H1 (cell line): ENCODE results near the gene ALK. TPM values are rescaled to one million over a fixed set of nuclear protein-coding genes. Genes with fewer than 3 reads are reported as not detected.

Source experiments
- CTCF ChIA-PET: fragments of 300-600 bp; sonication (Branson Sonifier 250); formaldehyde crosslinking; loops from one replicate; lab custom pipeline; 2021; ENCODE audit not compliant: partially characterized antibody; lab: Charles Lee
- POLR2A ChIA-PET: fragments of 300-600 bp; sonication (Branson Sonifier 250); formaldehyde crosslinking; loops from one replicate; lab custom pipeline; 2021; ENCODE audit warnings: inconsistent platforms; ENCODE audit not compliant: partially characterized antibody; lab: Charles Lee
- DNase-seq, 2 experiments: peaks; one replicate each; pipeline versions ENCODE4 v3.0.0 to v3.0.0-alpha.2; 2010 to 2022; ENCODE audit warnings: low spot score in 2 of 2, low read depth in 1 of 2, mixed read lengths in 1 of 2
- FAIRE-seq: peaks from 2 replicates; lab custom pipeline; 2011; peaks lifted over from hg19 to GRCh38; lab: Jason Lieb, UNC
- H2AFZ ChIP-seq: 2 replicates; pipeline ENCODE4 v1.8.1; 2012; ENCODE audit warnings: low read length, inconsistent platforms
- H2AK5ac ChIP-seq: 2 replicates; pipeline ENCODE4 v1.6.1; 2013; ENCODE audit warnings: low read depth, low read length
- H2BK120ac ChIP-seq: replicated peaks from 2 replicates; pipeline ENCODE3; 2013; ENCODE audit warnings: low read depth, low read length, inconsistent platforms
- H2BK12ac ChIP-seq: 2 replicates; pipeline ENCODE4 v1.6.1; 2013; ENCODE audit warnings: low read depth, low read length
- H2BK15ac ChIP-seq: 2 replicates; pipeline ENCODE4 v1.6.1; 2013; ENCODE audit warnings: low read length
- H2BK20ac ChIP-seq: 2 replicates; pipeline ENCODE4 v1.6.1; 2013; ENCODE audit warnings: low read length
- H2BK5ac ChIP-seq: 2 replicates; pipeline ENCODE4 v1.6.1; 2013; ENCODE audit warnings: low read depth, low read length
- H3K14ac ChIP-seq: 2 replicates; pipeline ENCODE4 v1.6.1; 2013; ENCODE audit warnings: inconsistent platforms; ENCODE audit not compliant: insufficient read length
- H3K18ac ChIP-seq: 2 replicates; pipeline ENCODE4 v1.6.1; 2013; ENCODE audit warnings: low read length; ENCODE audit errors: extremely low read depth
- H3K23ac ChIP-seq: 2 replicates; pipeline ENCODE4 v1.6.1; 2013; ENCODE audit warnings: inconsistent platforms; ENCODE audit not compliant: insufficient read length
- H3K23me2 ChIP-seq: 2 replicates; pipeline ENCODE4 v1.6.1; 2013; ENCODE audit warnings: low read depth, low read length
- H3K27ac ChIP-seq: 2 replicates; pipeline ENCODE4 v1.6.1; 2011; ENCODE audit warnings: low read depth, low read length, inconsistent platforms
- H3K27me3 ChIP-seq, 4 experiments: replicated peaks in 1 of 4; 1 replicate in 1 of 4; 2 replicates in 3 of 4; pipeline versions ENCODE4 v1.6.1 to v1.8.1; 2011 to 2013; ENCODE audit warnings: low read length in 3 of 4, mild to moderate bottlenecking in 3 of 4, inconsistent platforms in 2 of 4, mixed read lengths in 2 of 4, moderate library complexity in 1 of 4; ENCODE audit not compliant: control insufficient read depth in 3 of 4, insufficient read depth in 3 of 4; ENCODE audit errors: extremely low read depth in 1 of 4
- H3K36me3 ChIP-seq, 4 experiments: 2 replicates each; pipeline versions ENCODE4 v1.6.1 to v1.8.1; 2011 to 2013; ENCODE audit warnings: mild to moderate bottlenecking in 4 of 4, low read length in 3 of 4, moderate library complexity in 2 of 4, control low read depth in 1 of 4, inconsistent platforms in 1 of 4; ENCODE audit not compliant: insufficient read depth in 4 of 4, control insufficient read depth in 2 of 4
- H3K4ac ChIP-seq: replicated peaks from 2 replicates; pipeline ENCODE3; 2013; ENCODE audit warnings: low read length, low read depth, mixed read lengths, inconsistent platforms; ENCODE audit not compliant: insufficient read length
- H3K4me1 ChIP-seq, 4 experiments: replicated peaks in 1 of 4; 1 replicate in 1 of 4; 2 replicates in 3 of 4; pipeline versions ENCODE4 v1.6.1 to v1.8.1; 2011 to 2013; ENCODE audit warnings: low read length in 3 of 4, inconsistent platforms in 2 of 4, mixed read lengths in 1 of 4; ENCODE audit not compliant: insufficient read depth in 4 of 4, control insufficient read depth in 3 of 4
- H3K4me2 ChIP-seq, 2 experiments: 2 replicates each; pipeline versions ENCODE4 v1.6.1 to v1.8.1; 2011 to 2013; ENCODE audit warnings: low read depth in 2 of 2, low read length in 2 of 2, control low read depth in 1 of 2, inconsistent platforms in 1 of 2, mild to moderate bottlenecking in 1 of 2; ENCODE audit not compliant: insufficient read depth in 1 of 2
- H3K4me3 ChIP-seq, 4 experiments: fragments of 200-600, 300-600 bp in 1 of 4; sonication (generic), shearing (Covaris generic), sonication (Bioruptor Twin) in 1 of 4; 2 replicates each; pipeline versions ENCODE4 v1.5.1 to v1.8.1; 2011 to 2016; ENCODE audit warnings: low read length in 4 of 4, low read depth in 3 of 4, control low read depth in 2 of 4, inconsistent platforms in 2 of 4, mild to moderate bottlenecking in 2 of 4, mixed read lengths in 1 of 4, moderate library complexity in 1 of 4; ENCODE audit not compliant: insufficient read depth in 2 of 4; ENCODE audit errors: extremely low read depth in 1 of 4
- H3K56ac ChIP-seq: replicated peaks from 2 replicates; pipeline ENCODE3; 2013; ENCODE audit warnings: low read depth, mild to moderate bottlenecking, mixed read lengths, low read length, inconsistent platforms; ENCODE audit not compliant: insufficient read length
- H3K79me1 ChIP-seq: 2 replicates; pipeline ENCODE4 v1.6.1; 2013; ENCODE audit warnings: low read depth, low read length, control low read depth
- H3K79me2 ChIP-seq, 2 experiments: 2 replicates each; pipeline versions ENCODE4 v1.6.1 to v1.8.1; 2012 to 2013; ENCODE audit warnings: low read length in 2 of 2, mild to moderate bottlenecking in 2 of 2, inconsistent platforms in 1 of 2; ENCODE audit not compliant: insufficient read depth in 2 of 2, control insufficient read depth in 1 of 2
- H3K9ac ChIP-seq, 4 experiments: replicated peaks in 1 of 4; 1 replicate in 1 of 4; 2 replicates in 3 of 4; pipeline versions ENCODE4 v1.6.1 to v1.8.1; 2011 to 2013; ENCODE audit warnings: low read depth in 3 of 4, low read length in 3 of 4, control low read depth in 2 of 4, mild to moderate bottlenecking in 2 of 4, moderate library complexity in 2 of 4, inconsistent platforms in 1 of 4; ENCODE audit errors: extremely low read depth in 1 of 4
- H3K9me3 ChIP-seq, 2 experiments: 2 replicates each; pipeline versions ENCODE4 v1.6.1 to v1.8.1; 2012 to 2013; ENCODE audit warnings: mild to moderate bottlenecking in 2 of 2, moderate library complexity in 2 of 2, control low read depth in 1 of 2, inconsistent platforms in 1 of 2, low read depth in 1 of 2, low read length in 1 of 2, mixed read lengths in 1 of 2; ENCODE audit not compliant: insufficient read depth in 2 of 2
- H4K20me1 ChIP-seq, 2 experiments: replicated peaks in 1 of 2; 2 replicates each; pipeline versions ENCODE3 to v1.8.1; 2011 to 2013; ENCODE audit warnings: inconsistent platforms in 2 of 2, low read length in 2 of 2, mild to moderate bottlenecking in 1 of 2; ENCODE audit not compliant: insufficient read depth in 2 of 2, control insufficient read depth in 1 of 2
- H4K5ac ChIP-seq: 2 replicates; pipeline ENCODE4 v1.6.1; 2013; ENCODE audit warnings: low read length, low read depth, mixed read lengths, inconsistent platforms; ENCODE audit not compliant: insufficient read length
- H4K8ac ChIP-seq: 2 replicates; pipeline ENCODE4 v1.8.0; 2013; ENCODE audit warnings: mild to moderate bottlenecking, moderate library complexity, low read length, inconsistent platforms; ENCODE audit not compliant: insufficient read depth; ENCODE audit errors: extremely low read depth
- H4K91ac ChIP-seq: replicated peaks from 2 replicates; pipeline ENCODE3; 2013; ENCODE audit warnings: low read length, mixed read lengths, inconsistent platforms; ENCODE audit not compliant: insufficient read length
- JUND ChIP-seq: IDR thresholded peaks from 2 replicates; pipeline ENCODE4 v1.6.1; 2011; ENCODE audit warnings: mild to moderate bottlenecking, improper control_type of control experiment, low read length
- WGBS, 2 experiments: shearing (Covaris generic) in 1 of 2; methylation state at CpG; one replicate each; pipeline versions ENCODE4 v1.1.6 to v1.1.7; 2013 to 2015; ENCODE audit warnings: low lambda C conversion rate in 2 of 2, mixed read lengths in 2 of 2, inconsistent platforms in 1 of 2, low coverage in 1 of 2, missing lambda C conversion rate in 1 of 2; ENCODE audit not compliant: insufficient replicate concordance in 2 of 2, insufficient coverage in 1 of 2, insufficient read length in 1 of 2; ENCODE audit errors: extremely low coverage in 1 of 2, missing lambda C conversion rate in 1 of 2; 5-methylcytosine and 5-hydroxymethylcytosine counted together
- polyA plus RNA-seq, 7 experiments: library from polyadenylated mRNA; depleted of rRNA in 3 of 7; stranded (reverse) in 5 of 7; unstranded in 2 of 7; fragments of >200 nt in 5 of 7; fragments of 200-250 nt in 2 of 7; gene quantifications; 1 replicate in 5 of 7; 2 replicates in 1 of 7; 4 replicates in 1 of 7; pipeline versions ENCODE4 v1.2.1 to v1.2.3, GENCODE V29; 2011 to 2013; ENCODE audit warnings: missing spikeins in 2 of 7, mixed read lengths in 2 of 7
- total RNA-seq: library from RNA; stranded (reverse); fragmentation: NEBNext Ultra II Directional; extraction: Animal tissue kit (Norgen Biotek cat#: 25700); gene quantifications from 2 replicates; pipeline ENCODE4 v1.2.1, GENCODE V29; 2021

Gene ALK
- total and polyA plus RNA-seq, 2 of the 8 experiments (the other 6 are each of a cell fraction or from before 2014, with no cell fraction given), result 0.02 to 0.09 TPM

DNA sequence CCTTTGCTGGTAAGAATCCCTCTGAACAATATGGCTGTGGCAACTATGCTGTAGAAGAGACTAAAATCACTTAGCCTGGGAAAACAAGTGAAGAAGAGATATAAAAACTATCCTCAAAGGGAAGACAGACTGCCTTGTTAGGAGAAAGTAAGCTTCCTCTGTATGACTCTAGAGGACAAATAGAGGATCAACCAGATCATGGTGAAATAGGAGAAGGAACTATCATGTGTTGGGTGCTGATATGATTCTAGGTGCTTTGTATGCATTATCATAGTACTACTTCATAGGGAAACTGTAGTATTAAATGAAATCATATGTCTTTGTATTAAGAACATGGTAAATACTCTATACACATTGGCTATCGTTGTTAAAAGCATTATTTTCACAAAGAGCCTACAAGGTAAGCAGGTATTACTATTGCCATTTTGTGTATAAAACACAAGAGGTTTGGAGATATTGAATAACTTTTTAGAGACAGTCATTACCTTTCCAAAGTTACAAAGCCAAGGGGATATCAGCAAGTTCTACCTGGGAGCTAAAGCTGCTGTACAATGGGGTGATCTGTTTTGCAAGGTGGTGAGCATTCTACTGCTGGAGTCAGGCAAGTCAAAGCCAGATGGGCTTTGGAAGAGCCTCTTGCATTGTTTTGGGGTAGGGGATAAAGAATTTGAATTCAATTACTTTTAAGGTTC, 402.6 kb downstream of the ALK start:
- no peak overlapping the region for H3K27ac ChIP-seq
- 84% methylated on average over 1 of the region's 1 CpG; no CpG with 5 or more reads in 1 of the 2 experiments for WGBS, 2 experiments
- ChIA-PET POLR2A (no interaction called here), CTCF (interaction anchor here (0.6 to 1.5 kb wide), 2 partner anchors 210 to 617 kb away, joined by 3 to 4 read pairs; no protein-coding TSS in a partner anchor)
- no peaks in the 10 kb centered on the region; a peak in 1 of 4 replicates for H3K9me3 ChIP-seq
- H3K27me3 ChIP-seq, result no peaks in the 10 kb centered on the region
- peaks cover 0 to 5% (median 3%) of the 10 kb centered on the region in 4 experiments; a peak in 2 of 7 replicates for H3K4me1 ChIP-seq
- H4K91ac ChIP-seq, result no peak overlapping the region
- H3K23ac ChIP-seq, result no peak overlapping the region
- DNase-seq, result no peak
- H3K14ac ChIP-seq, result no peak overlapping the region
- H3K79me2 ChIP-seq, result no peaks in the 10 kb centered on the region
- FAIRE-seq, result no peak
- H3K36me3 ChIP-seq, result no peaks in the 10 kb centered on the region
- no peak overlapping the region for H3K9ac ChIP-seq
- no peak overlapping the region for H2BK5ac ChIP-seq
- no peaks in the 10 kb centered on the region for H3K23me2 ChIP-seq
- no peak overlapping the region for H3K56ac ChIP-seq
- H2BK120ac ChIP-seq, result no peak overlapping the region
- H2BK12ac ChIP-seq, result no peak overlapping the region
- no peaks in the 10 kb centered on the region for H3K79me1 ChIP-seq
- TF ChIP-seq JUND, result no peak
- H4K8ac ChIP-seq, result no peak overlapping the region
- H2AK5ac ChIP-seq, result no peak overlapping the region
- H2AFZ ChIP-seq, result no peak overlapping the region
- no peak overlapping the region for H2BK20ac ChIP-seq
- no peak overlapping the region for H3K4me2 ChIP-seq
- H4K20me1 ChIP-seq, result no peaks in the 10 kb centered on the region
- no peak overlapping the region for H3K4me3 ChIP-seq
- H4K5ac ChIP-seq, result no peak overlapping the region
- H3K18ac ChIP-seq, result no peak overlapping the region
- H2BK15ac ChIP-seq, result no peak overlapping the region
- no peak overlapping the region for H3K4ac ChIP-seq
